HK-2 (cell line): ENCODE results near the gene MUS81.
"Not testable (repeated sequence)": the region's sequence is repeated elsewhere in the genome, so short reads cannot be mapped to it uniquely, and the experiment has no call there.

ENCODE experiments used
- DNase-seq: peaks from one replicate; pipeline ENCODE4 v3.0.0-alpha.2; 2018; ENCODE audit not compliant: unreplicated experiment

MUS81 gene

GRCh38 chr11:65860278-65861164, at the start of gene MUS81:
TSS of gene MUS81 (plus strand) at chr11:65860433. CDS start at chr11:65860754, 321 bp downstream.
- peak; percentile 96 for DNase-seq

- DNase-seq: no peak
Observed at GRCh38 chr11:65811764-65812475, 48.3 kb upstream of the MUS81 start.

GRCh38 chr11:65814131-65814985, 45.9 kb upstream of the MUS81 start:
- no peak for DNase-seq

GRCh38 chr11:65814986-65815565, 45.2 kb upstream of the MUS81 start:
- DNase-seq: no peak

- DNase-seq: no peak
Observed at GRCh38 chr11:65816696-65817095, 43.5 kb upstream of the MUS81 start.

GRCh38 chr11:65817312-65817834, 42.9 kb upstream of the MUS81 start:
- DNase-seq: no peak

- DNase-seq: peak; percentile 88
Observed at GRCh38 chr11:65817835-65818680, 42.2 kb upstream of the MUS81 start.

GRCh38 chr11:65821107-65821506, 39.1 kb upstream of the MUS81 start:
- DNase-seq: no peak

GRCh38 chr11:65822776-65823528, 37.3 kb upstream of the MUS81 start:
- no peak for DNase-seq

GRCh38 chr11:65826984-65827735, 33.1 kb upstream of the MUS81 start:
- no peak for DNase-seq

- no peak for DNase-seq
Observed at GRCh38 chr11:65829459-65829858, 30.8 kb upstream of the MUS81 start.

- not testable (repeated sequence) for DNase-seq
Observed at GRCh38 chr11:65832231-65832630, 28.0 kb upstream of the MUS81 start.

- DNase-seq: no peak
Observed at GRCh38 chr11:65833297-65834030, 26.8 kb upstream of the MUS81 start, which contains the start of gene SNX32. TSS of gene SNX32 (plus strand) at chr11:65833963. CDS start at chr11:65834066, 103 bp downstream.

GRCh38 chr11:65834202-65834601, 26.0 kb upstream of the MUS81 start:
- no peak for DNase-seq

GRCh38 chr11:65842144-65842543, 18.1 kb upstream of the MUS81 start:
- no peak for DNase-seq

GRCh38 chr11:65843811-65844210, 16.4 kb upstream of the MUS81 start:
- DNase-seq: no peak

- no peak for DNase-seq
Observed at GRCh38 chr11:65844231-65844872, 15.9 kb upstream of the MUS81 start.

- DNase-seq: no peak
Observed at GRCh38 chr11:65847746-65848145, 12.5 kb upstream of the MUS81 start.
